Astrocyte (in vitro differentiated cells and primary cell): ENCODE measurements around the gene DIP2C. TPM values are rescaled to one million over a fixed set of nuclear protein-coding genes. Genes with fewer than 3 reads are reported as not detected.

Experiments used
- DNase-seq: peaks from one replicate; pipeline ENCODE4 v3.0.0-alpha.2; 2010; ENCODE audit warnings: low read depth
- FAIRE-seq: peaks from 2 replicates; lab custom pipeline; 2011; peaks lifted over from hg19 to GRCh38; lab: Jason Lieb, UNC
- H2AFZ ChIP-seq: 2 replicates; pipeline ENCODE4 v1.6.0; 2012; ENCODE audit warnings: low read depth, low read length, inconsistent platforms
- H3K27ac ChIP-seq: 2 replicates; pipeline ENCODE4 v1.5.1; 2011; ENCODE audit warnings: low read depth, low read length, inconsistent platforms
- H3K27me3 ChIP-seq: 2 replicates; pipeline ENCODE4 v1.6.0; 2011; ENCODE audit warnings: low read length, inconsistent platforms; ENCODE audit not compliant: insufficient read depth
- H3K36me3 ChIP-seq: 2 replicates; pipeline ENCODE4 v1.5.1; 2011; ENCODE audit warnings: low read length, inconsistent platforms; ENCODE audit not compliant: insufficient read depth
- H3K4me1 ChIP-seq: 2 replicates; pipeline ENCODE4 v1.5.1; 2011; ENCODE audit warnings: low read length, inconsistent platforms; ENCODE audit not compliant: insufficient read depth
- H3K4me2 ChIP-seq: 2 replicates; pipeline ENCODE4 v1.6.0; 2012; ENCODE audit warnings: low read length, inconsistent platforms
- H3K4me3 ChIP-seq: 2 replicates; pipeline ENCODE4 v1.5.1; 2011; ENCODE audit warnings: low read depth, mild to moderate bottlenecking, low read length, inconsistent platforms; ENCODE audit not compliant: insufficient read depth
- H3K79me2 ChIP-seq: 2 replicates; pipeline ENCODE4 v1.6.0; 2012; ENCODE audit warnings: mild to moderate bottlenecking, low read length, inconsistent platforms; ENCODE audit not compliant: insufficient read depth
- H3K9ac ChIP-seq: 2 replicates; pipeline ENCODE4 v1.6.0; 2012; ENCODE audit warnings: mild to moderate bottlenecking, low read length, inconsistent platforms
- H3K9me3 ChIP-seq: 2 replicates; pipeline ENCODE4 v1.5.1; 2012; ENCODE audit warnings: low read depth, mild to moderate bottlenecking, low read length, inconsistent platforms; ENCODE audit not compliant: insufficient read depth
- H4K20me1 ChIP-seq: 2 replicates; pipeline ENCODE4 v1.6.0; 2012; ENCODE audit warnings: low read length, inconsistent platforms; ENCODE audit not compliant: insufficient read depth
- H3K27ac Mint-ChIP-seq: one replicate; pipeline ENCODE4 v1.8.0; 2021; ENCODE audit warnings: mild to moderate bottlenecking, mixed read lengths; ENCODE audit not compliant: unreplicated experiment
- H3K27me3 Mint-ChIP-seq: one replicate; pipeline ENCODE4 v1.8.0; 2021; ENCODE audit warnings: low read depth, mixed read lengths; ENCODE audit not compliant: unreplicated experiment
- H3K36me3 Mint-ChIP-seq: one replicate; pipeline ENCODE4 v1.8.0; 2021; ENCODE audit warnings: low read depth, mixed read lengths; ENCODE audit not compliant: unreplicated experiment
- H3K4me1 Mint-ChIP-seq: one replicate; pipeline ENCODE4 v1.8.0; 2021; ENCODE audit warnings: low read depth, mixed read lengths; ENCODE audit not compliant: unreplicated experiment
- H3K4me3 Mint-ChIP-seq: one replicate; pipeline ENCODE4 v1.8.0; 2021; ENCODE audit warnings: mild to moderate bottlenecking, moderate library complexity, mixed read lengths; ENCODE audit not compliant: unreplicated experiment
- H3K9me3 Mint-ChIP-seq: one replicate; pipeline ENCODE4 v1.8.0; 2021; ENCODE audit warnings: mild to moderate bottlenecking, mixed read lengths; ENCODE audit not compliant: unreplicated experiment
- EZH2 ChIP-seq: IDR thresholded peaks from 2 replicates; pipeline ENCODE4 v1.6.1; 2012; ENCODE audit warnings: mild to moderate bottlenecking, low read length, inconsistent platforms; ENCODE audit not compliant: insufficient read depth
- total RNA-seq: library from RNA; stranded (reverse); gene quantifications from 2 replicates; pipeline ENCODE4 v1.2.1, GENCODE V29; 2021
- TF ChIP-seq, protein P1 (sequence below): IDR thresholded peaks from 2 replicates; pipeline ENCODE4 v1.5.1; 2011; ENCODE audit warnings: low read depth, mild to moderate bottlenecking, inconsistent platforms, low read length, moderate library complexity; ENCODE audit not compliant: insufficient read depth

DIP2C gene
- total RNA-seq, 1 donor from 2014 or later: 27.3 TPM

DNA sequence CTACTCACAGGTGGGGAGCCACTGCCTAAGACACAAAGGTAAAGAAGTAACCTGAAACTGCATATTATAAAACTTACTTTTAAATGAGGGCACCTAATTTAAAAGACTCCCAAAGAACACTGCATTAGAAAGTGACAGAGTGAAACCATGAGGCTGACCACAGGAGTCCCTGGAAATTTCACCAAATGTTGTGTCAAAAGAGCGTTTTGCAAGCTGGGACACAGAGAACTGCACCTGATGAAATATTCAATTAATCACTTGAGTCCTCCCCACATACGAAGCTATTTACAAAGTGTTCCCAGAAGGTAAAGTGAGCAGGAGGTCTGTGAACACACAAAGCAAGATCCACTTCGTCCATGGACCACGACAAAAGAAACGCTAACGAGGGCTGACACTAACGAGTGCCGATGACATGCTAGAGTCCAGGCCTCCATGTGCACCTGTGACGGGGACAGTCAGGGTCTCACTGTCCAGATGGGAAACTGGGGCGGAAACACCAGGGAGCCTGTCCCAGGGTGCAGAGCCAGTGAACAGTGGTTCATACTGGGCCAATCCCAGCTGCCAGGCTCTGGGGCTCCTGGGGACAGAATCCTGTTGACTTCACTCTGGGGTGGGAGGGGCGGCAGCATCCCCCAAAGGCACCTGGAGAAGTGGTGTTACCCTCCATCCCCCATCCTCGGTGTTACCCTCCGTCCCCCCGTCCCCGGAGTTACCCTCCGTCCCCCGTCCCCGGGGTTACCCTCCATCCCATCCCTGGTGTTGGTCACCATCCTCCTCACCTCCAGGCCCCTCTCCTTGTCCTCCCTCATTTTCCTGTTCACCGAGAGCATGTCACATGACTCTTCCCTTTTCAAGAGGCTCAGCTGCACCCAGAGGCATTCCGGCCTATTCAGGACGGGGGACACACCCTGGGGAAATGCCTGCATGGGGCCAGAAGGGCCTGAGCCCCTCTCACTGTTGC lies 63.4 kb downstream of the DIP2C start:
- Histone ChIP-seq H3K27ac (peak overlapping the region; percentile 94), H3K9me3 (no peaks in the 10 kb centered on the region), H3K4me1 (peaks cover 25% of the 10 kb centered on the region), H3K27me3 (no peaks in the 10 kb centered on the region), H3K4me3 (no peak overlapping the region), H2AFZ (no peak overlapping the region), H3K4me2 (peak overlapping the region; percentile 85), H3K79me2 (peaks cover 92% of the 10 kb centered on the region), H3K9ac (peak overlapping the region; percentile 82), H4K20me1 (peaks cover 62% of the 10 kb centered on the region), H3K36me3 (no peaks in the 10 kb centered on the region)
- FAIRE-seq: no peak
- peaks cover 14% of the 10 kb centered on the region for H3K36me3 Mint-ChIP-seq
- no peak for TF ChIP-seq EZH2
- TF ChIP-seq, protein P1, sequence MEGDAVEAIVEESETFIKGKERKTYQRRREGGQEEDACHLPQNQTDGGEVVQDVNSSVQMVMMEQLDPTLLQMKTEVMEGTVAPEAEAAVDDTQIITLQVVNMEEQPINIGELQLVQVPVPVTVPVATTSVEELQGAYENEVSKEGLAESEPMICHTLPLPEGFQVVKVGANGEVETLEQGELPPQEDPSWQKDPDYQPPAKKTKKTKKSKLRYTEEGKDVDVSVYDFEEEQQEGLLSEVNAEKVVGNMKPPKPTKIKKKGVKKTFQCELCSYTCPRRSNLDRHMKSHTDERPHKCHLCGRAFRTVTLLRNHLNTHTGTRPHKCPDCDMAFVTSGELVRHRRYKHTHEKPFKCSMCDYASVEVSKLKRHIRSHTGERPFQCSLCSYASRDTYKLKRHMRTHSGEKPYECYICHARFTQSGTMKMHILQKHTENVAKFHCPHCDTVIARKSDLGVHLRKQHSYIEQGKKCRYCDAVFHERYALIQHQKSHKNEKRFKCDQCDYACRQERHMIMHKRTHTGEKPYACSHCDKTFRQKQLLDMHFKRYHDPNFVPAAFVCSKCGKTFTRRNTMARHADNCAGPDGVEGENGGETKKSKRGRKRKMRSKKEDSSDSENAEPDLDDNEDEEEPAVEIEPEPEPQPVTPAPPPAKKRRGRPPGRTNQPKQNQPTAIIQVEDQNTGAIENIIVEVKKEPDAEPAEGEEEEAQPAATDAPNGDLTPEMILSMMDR: no peak
- H3K27ac Mint-ChIP-seq: peak overlapping the region; percentile 74
- no peaks in the 10 kb centered on the region for H3K27me3 Mint-ChIP-seq
- DNase-seq: no peak
- no peak overlapping the region for H3K4me3 Mint-ChIP-seq
- H3K9me3 Mint-ChIP-seq: no peaks in the 10 kb centered on the region
- H3K4me1 Mint-ChIP-seq: peaks cover 39% of the 10 kb centered on the region

DNA sequence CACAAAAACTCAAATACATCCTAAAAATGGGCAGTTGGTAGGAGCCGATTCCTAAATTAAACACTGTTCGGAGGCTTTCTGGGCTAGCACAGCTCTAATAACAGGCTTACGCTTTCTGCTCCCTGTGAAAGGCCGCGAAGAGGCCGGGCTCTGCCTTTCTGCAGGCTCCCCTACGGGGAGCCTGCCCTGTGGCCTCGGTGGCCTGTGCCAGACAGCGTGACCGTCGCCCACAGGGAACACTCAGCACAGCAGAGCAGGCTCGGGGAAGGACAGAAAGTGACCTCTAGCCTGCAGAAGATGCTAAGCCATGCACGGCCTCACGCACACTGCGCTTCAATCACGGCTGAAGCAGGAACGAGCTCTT lies 64.2 kb downstream of the DIP2C start:
- Histone ChIP-seq H3K27ac (peak overlapping the region; percentile 94), H2AFZ (peak overlapping the region; percentile 54), H3K4me1 (peaks cover 25% of the 10 kb centered on the region), H3K4me3 (peak overlapping the region; percentile 22), H3K9ac (peak overlapping the region; percentile 82), H3K36me3 (no peaks in the 10 kb centered on the region), H3K4me2 (peak overlapping the region; percentile 85), H4K20me1 (peaks cover 62% of the 10 kb centered on the region), H3K9me3 (no peaks in the 10 kb centered on the region), H3K27me3 (no peaks in the 10 kb centered on the region), H3K79me2 (peaks cover 92% of the 10 kb centered on the region)
- Mint-ChIP-seq H3K36me3 (peaks cover 17% of the 10 kb centered on the region), H3K27me3 (no peaks in the 10 kb centered on the region), H3K4me1 (peaks cover 39% of the 10 kb centered on the region), H3K27ac (peak overlapping the region; percentile 13), H3K9me3 (no peaks in the 10 kb centered on the region), H3K4me3 (no peak overlapping the region)
- DNase-seq (peak; percentile 24), FAIRE-seq (no peak)
- no peak for TF ChIP-seq EZH2
- TF ChIP-seq, protein P1: no peak
